Body of pancreas (tissue), 4 donors: Measurements from ENCODE around the gene PTPRN2.

Source experiments
- POLR2A ChIP-seq, 3 donors: fragments of 450-650 bp; IDR thresholded peaks; one replicate each; pipeline ENCODE4 v1.6.1; 2016; ENCODE audit warnings: antibody characterized with exemption in 3 of 3, mild to moderate bottlenecking in 2 of 3
- TF ChIP-seq, protein P1 (sequence below), 7 experiments: fragments of 450-650 bp in 4 of 7; fragments of 200-600 bp in 3 of 7; sonication (generic) in 3 of 7; IDR thresholded peaks; one replicate each; pipeline ENCODE4 v1.5.1; 2016 to 2019; ENCODE audit warnings: antibody characterized with exemption in 7 of 7

DNA sequence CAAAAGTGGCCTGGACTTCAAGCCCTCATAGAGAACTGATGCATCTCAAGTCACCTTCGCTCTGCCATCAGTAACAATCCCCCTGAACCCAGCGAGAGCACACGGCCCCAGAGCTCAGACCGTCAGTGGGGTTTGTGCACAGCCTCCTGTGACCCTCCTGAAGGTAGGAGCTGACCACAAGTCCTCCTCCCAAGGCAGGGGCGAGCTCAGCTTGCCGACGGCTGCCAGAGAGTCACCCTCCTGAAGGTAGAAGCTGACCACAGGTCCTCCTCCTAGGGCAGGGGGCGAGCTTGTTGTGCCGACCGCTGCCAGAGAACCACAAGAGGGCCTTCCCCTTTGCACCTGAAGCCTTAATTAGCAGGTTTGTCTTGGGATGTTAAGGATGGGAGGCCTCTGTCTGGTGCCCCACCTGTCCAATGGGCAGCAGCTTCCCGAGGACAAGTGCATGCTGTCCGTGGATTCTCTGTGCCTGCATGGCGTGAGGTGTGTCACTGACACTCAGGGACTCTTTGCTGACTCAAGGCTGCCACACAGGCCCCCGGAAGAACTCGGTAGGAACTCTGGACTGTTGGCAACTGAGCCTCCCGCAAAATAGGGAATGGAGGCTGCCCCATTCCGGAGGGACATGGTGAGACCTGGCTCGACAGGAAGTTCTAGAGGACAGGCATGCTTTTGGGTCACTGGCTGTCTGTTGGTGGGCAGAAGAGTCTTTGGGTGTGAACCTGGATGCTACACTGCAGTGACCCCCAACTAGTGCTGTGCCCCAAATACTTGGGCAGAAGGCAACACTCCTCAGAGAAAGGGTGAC, 763.4 kb downstream of the PTPRN2 start:
- TF ChIP-seq, protein P1, sequence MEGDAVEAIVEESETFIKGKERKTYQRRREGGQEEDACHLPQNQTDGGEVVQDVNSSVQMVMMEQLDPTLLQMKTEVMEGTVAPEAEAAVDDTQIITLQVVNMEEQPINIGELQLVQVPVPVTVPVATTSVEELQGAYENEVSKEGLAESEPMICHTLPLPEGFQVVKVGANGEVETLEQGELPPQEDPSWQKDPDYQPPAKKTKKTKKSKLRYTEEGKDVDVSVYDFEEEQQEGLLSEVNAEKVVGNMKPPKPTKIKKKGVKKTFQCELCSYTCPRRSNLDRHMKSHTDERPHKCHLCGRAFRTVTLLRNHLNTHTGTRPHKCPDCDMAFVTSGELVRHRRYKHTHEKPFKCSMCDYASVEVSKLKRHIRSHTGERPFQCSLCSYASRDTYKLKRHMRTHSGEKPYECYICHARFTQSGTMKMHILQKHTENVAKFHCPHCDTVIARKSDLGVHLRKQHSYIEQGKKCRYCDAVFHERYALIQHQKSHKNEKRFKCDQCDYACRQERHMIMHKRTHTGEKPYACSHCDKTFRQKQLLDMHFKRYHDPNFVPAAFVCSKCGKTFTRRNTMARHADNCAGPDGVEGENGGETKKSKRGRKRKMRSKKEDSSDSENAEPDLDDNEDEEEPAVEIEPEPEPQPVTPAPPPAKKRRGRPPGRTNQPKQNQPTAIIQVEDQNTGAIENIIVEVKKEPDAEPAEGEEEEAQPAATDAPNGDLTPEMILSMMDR (IDR thresholded peaks at IDR 0.05): no peak
- TF ChIP-seq POLR2A (IDR thresholded peaks at IDR 0.05): no peak
